AG09319 (cell line): ENCODE results near the gene CHRM1.

Experiments
- DNase-seq: peaks from one replicate; pipeline ENCODE4 v3.0.0-alpha.2; 2010; ENCODE audit warnings: low read depth; ENCODE audit errors: extremely low read depth
- CTCF ChIP-seq: IDR thresholded peaks from 2 replicates; pipeline ENCODE4 v1.5.1; 2011; ENCODE audit warnings: low read depth, mild to moderate bottlenecking, inconsistent platforms, low read length, moderate library complexity

Gene CHRM1

DNA sequence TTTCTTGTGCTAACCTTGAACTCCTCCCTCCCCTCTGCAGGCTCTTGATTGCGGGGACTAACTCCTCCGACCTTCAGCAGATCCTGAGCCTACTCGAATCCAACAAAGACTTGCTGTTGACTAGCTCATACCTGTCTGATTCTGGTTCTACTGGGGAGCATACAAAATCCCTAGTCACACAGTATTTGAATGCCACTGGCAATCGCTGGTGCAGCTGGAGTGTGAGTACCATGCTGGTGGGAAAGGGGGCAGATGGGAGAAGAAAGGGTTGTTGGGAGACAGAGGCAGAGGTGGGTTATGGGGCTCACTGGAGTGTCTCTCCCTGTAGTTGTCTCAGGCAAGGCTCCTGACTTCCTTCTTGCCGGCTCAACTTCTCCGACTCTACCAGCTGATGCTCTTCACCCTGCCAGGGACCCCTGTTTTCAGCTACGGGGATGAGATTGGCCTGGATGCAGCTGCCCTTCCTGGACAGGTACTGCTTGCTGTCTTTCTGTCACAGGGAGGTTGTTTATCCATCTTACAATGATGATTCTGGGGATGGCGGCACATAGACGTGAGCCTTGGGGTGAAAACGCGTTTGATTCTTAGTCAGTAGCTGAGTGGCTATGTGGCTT lies 35.9 kb downstream of the CHRM1 start:
- TF ChIP-seq CTCF = no peak
- no peak for DNase-seq

- DNase-seq = no peak
- TF ChIP-seq CTCF = no peak
Measured at GRCh38 chr11:62883673-62884072, 37.5 kb downstream of the CHRM1 start.

- TF ChIP-seq CTCF = no peak
- no peak for DNase-seq
Measured at GRCh38 chr11:62882788-62883501, 38.2 kb downstream of the CHRM1 start.

DNA sequence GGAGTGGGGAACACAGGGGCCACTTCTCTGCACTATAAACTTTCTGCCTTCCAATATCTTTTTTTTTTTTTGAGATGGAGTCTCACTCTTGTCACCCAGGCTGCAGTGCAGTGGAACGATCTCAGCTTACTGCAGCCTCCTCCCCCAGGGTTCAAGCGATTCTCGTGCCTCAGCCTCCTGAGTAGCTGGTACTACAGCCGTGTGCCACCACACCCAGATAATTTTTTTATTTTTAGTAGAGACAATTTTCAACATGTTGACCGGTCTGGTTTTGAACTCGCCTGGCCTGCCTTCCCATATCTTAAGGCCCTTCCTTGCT lies 38.8 kb downstream of the CHRM1 start:
- DNase-seq = no peak
- TF ChIP-seq CTCF = no peak

DNA sequence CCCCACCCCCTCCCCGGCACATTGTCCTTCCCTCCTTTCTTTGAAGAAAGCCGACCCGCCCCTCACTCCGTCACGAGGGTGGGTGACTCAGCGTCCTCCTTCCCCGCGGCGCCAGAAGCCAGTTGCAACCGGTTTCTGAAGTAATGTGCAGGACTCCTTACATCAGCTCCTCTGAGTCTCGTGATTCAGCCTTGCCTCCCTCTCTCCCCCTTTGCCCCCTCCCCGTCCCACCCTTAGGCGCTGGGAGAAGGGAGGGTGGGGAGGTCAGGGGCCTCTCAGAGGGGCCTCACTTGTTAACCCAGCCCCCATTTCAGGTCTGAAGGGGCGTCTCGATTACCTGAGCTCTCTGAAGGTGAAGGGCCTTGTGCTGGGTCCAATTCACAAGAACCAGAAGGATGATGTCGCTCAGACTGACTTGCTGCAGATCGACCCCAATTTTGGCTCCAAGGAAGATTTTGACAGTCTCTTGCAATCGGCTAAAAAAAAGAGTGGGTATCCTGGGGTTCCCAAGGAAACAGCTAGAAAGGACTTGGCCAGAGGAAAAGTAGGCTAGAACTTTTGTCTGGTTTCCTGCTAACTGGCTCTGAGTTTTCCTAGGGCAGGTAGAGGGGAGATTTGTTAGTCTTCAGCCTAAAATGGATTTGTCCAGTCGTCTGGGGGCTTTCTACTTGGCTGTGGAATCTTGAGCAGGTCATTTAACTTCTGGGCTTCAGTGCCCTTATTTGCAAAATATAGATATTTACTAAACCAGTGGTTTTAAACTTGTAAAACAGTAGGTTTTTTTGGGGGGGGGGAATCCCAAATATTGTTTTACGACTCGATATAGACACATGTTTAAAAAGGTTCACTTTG lies 39.4 kb downstream of the CHRM1 start:
- TF ChIP-seq CTCF = no peak

DNA sequence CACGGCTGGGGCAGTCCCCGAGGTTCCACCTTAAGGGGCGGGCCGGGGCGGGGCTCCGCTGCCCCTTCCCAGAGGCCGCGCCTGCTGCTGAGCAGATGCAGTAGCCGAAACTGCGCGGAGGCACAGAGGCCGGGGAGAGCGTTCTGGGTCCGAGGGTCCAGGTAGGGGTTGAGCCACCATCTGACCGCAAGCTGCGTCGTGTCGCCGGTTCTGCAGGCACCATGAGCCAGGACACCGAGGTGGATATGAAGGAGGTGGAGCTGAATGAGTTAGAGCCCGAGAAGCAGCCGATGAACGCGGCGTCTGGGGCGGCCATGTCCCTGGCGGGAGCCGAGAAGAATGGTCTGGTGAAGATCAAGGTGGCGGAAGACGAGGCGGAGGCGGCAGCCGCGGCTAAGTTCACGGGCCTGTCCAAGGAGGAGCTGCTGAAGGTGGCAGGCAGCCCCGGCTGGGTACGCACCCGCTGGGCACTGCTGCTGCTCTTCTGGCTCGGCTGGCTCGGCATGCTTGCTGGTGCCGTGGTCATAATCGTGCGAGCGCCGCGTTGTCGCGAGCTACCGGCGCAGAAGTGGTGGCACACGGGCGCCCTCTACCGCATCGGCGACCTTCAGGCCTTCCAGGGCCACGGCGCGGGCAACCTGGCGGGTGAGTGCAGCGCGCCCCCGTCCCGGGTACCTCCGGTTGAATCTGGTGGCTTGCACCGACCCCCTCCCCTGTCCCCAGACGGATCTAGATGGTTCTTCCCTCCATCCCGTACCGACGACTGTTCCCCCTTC lies 40.2 kb downstream of the CHRM1 start, which contains the start of gene SLC3A2:
TSS of gene SLC3A2 (plus strand) at position 94 of the 776 bp plus-strand sequence. CDS start at position 222, 128 bp downstream.
- peak; percentile 74 for TF ChIP-seq CTCF
- DNase-seq = peak; percentile 72

More for the DNA sequence above, 39.4 kb downstream of the CHRM1 start:
- DNase-seq = peak; percentile 97
